ENCODE results near the gene MED8.

MED8 gene

GRCh38 chr1:43358746-43359693 is 30.6 kb downstream of the MED8 start, which contains the start of gene CDC20:
Gene CDC20 (plus strand): TSS chr1:43358981. CDS start chr1:43359216, 235 bp downstream.
- peak; percentile 94 for DNase-seq (ENCODE audit: low read depth, low spot score)

- no peak for DNase-seq (ENCODE audit: low read depth, low spot score)
These were observed 31.4 kb downstream of the MED8 start for GRCh38 chr1:43358121-43358745.

GRCh38 chr1:43357251-43357650 is 32.3 kb downstream of the MED8 start:
- no peak for DNase-seq (ENCODE audit: low read depth, low spot score)

- DNase-seq (ENCODE audit: low read depth, low spot score): no peak
These were observed 34.7 kb downstream of the MED8 start for GRCh38 chr1:43354936-43355335.

DNA sequence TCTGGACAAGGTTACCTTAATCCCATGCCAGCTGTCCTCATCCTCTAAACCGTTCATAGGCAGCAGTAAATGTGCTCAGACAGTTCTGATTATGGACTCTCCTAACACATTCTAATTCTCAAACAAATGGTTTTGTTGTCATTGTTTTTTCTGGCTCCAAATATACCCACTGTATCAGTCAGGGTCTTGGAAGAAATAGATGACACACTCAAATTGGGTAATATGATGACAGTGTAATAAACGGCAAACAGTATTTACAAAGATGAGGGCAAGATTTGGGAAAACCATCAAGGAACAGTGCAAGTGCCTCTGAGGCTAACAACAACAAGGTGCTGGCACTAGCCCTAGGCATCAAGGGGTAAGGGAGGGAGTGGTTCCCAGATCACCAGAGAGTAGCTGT is 35.1 kb downstream of the MED8 start:
- no peak for DNase-seq (ENCODE audit: low read depth, low spot score)

GRCh38 chr1:43352881-43353280 is 36.7 kb downstream of the MED8 start:
- DNase-seq (ENCODE audit: low read depth, low spot score): no peak

DNA sequence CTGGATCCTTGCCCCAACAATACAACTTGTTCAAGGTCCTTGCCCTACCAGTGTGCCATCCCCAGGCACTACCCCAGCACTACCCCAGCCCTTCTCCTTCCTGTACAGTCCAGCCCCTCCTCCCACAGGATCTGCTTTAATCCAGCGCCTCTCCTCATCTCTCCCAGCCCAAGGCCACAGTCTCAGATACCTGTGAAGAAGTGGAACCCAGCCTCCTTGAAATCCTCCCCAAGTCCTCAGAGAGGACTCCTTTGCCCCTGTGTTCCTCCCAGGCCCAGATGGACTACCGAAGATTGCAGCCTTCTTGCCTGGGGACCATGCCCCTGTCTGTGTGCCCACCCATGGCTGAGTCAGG is 37.3 kb downstream of the MED8 start:
- DNase-seq (ENCODE audit: low read depth, low spot score): no peak

DNA sequence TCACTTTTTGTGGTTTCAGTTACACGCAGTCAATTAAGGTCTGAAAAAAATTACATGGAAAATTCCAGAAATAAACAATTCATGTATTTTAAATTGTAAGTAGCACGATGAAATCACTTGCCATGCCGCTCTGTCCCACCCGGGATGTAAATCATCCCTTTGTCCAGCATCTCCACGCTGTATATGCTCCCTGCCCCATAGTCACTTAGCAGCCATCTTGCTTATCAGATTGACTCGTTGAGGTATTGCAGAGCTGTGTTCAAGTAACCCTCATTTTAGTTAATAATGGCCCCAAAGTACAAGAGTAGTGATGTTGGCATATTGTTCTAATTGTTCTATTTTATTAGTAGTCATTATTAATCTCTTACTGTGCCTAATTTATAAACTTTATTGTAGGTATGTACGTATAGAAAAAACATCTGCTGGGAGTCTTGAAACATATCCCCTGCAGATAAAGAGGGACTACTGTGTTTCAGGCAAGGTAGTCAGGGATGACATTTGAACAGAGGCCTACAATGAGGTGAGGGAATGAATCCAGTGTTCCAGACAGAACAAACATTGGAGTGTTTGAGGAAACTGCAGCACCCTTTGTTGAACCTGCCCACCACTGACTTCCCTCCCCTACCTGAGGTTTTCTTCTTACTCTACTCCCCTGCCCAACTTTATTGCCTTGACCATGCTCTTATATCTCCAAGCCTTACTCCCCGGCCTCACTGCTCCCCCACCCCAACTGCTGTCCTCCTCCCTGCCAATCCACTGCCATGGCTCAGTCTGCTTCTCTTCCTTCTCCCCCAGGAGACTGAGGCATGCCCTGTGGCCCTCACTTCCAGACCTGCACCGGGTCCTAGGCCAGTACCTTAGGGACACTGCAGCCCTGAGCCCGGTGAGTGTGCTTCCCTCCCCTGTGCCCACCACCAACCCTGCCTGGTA is 37.9 kb downstream of the MED8 start:
- no peak for DNase-seq (ENCODE audit: low read depth, low spot score)

GRCh38 chr1:43350976-43351375 is 38.6 kb downstream of the MED8 start:
- DNase-seq (ENCODE audit: low read depth, low spot score): no peak

- no peak for DNase-seq (ENCODE audit: low read depth, low spot score)
These were observed 39.9 kb downstream of the MED8 start for GRCh38 chr1:43349594-43350306.

DNA sequence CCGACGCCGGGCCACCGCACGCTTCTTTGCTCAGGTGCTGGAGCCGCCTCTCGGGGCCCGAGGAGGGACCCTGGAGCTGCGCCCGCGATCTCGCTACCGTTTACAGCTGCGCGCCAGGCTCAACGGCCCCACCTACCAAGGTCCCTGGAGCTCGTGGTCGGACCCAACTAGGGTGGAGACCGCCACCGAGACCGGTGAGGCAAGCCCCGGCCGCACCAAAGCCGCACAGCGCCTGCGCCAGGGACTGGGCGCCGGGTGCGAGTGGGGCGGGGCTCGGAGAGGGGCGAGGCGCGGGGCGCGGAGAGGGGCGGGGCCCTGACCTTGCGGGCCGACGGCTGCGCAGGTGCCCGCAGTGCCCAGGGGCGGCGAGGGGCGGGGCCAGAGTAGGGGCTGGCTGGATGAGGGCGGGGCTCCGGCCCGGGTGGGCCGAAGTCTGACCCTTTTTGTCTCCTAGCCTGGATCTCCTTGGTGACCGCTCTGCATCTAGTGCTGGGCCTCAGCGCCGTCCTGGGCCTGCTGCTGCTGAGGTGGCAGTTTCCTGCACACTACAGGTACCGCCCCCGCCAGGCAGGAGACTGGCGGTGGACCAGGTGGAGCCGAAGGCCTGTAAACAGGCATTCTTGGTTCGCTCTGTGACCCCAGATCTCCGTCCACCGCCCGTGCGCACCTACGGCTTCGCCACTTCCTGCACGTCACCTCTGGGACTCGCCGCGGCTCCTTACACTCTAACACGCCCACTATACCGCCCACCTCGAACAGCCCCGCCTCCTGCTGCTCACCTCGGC is 40.6 kb downstream of the MED8 start:
- peak; percentile 73 for DNase-seq (ENCODE audit: low read depth, low spot score)

DNA sequence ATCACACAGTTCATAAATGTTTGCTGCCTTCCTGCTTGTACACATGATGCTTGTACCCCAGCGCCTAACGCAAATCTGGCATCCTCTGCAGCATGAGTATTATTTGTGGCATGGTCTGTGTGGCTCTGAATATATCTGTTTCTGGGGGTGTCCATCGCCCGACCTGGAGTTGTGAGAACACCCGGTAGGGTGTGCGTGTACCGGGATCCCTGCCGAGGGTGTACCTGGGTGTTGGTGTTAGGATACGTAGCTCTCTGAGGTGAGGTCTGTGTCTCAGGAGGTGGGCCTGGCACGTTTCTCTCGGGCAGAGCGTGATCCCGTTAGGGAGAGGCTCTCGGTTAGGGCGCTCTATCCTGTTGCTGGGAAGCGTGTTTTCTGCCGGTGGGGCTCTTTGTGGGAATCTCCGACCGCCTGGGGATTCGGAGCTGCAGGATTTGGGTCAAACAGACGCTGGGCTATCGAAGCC is 41.2 kb downstream of the MED8 start:
- no peak for DNase-seq (ENCODE audit: low read depth, low spot score)

GRCh38 chr1:43346636-43347035 is 43.0 kb downstream of the MED8 start:
- no peak for DNase-seq (ENCODE audit: low read depth, low spot score)

GRCh38 chr1:43345120-43345519 is 44.5 kb downstream of the MED8 start:
- no peak for DNase-seq (ENCODE audit: low read depth, low spot score)

DNA sequence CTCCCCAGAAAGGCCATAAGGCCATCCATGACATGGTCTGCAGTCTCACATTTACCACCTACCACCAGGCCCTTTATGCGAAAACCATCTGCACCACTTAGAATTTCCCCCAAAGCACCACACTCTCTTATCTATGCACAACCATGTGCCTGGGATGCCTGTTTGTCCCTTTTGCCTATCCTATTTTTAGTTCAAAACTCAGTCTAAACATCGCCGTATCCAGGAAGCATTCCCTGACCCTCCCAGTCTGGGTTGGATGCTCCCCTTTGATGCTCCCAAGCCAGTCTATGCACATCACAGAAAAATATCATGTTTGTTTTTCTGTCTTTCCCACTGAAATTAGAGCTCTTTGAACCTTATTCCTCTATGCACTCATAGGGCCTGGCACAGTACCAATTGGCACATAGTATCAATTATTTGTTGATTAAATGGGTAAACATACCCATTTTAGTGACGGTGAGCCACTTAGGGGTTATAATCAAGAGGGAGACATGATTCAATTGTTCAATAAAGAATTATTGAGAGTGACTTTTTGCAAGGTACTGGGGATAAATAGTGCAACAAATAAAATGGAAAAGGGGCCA is 45.2 kb downstream of the MED8 start:
- no peak for DNase-seq (ENCODE audit: low read depth, low spot score)

GRCh38 chr1:43340559-43340958 is 49.0 kb downstream of the MED8 start:
- DNase-seq (ENCODE audit: low read depth, low spot score): no peak

DNA sequence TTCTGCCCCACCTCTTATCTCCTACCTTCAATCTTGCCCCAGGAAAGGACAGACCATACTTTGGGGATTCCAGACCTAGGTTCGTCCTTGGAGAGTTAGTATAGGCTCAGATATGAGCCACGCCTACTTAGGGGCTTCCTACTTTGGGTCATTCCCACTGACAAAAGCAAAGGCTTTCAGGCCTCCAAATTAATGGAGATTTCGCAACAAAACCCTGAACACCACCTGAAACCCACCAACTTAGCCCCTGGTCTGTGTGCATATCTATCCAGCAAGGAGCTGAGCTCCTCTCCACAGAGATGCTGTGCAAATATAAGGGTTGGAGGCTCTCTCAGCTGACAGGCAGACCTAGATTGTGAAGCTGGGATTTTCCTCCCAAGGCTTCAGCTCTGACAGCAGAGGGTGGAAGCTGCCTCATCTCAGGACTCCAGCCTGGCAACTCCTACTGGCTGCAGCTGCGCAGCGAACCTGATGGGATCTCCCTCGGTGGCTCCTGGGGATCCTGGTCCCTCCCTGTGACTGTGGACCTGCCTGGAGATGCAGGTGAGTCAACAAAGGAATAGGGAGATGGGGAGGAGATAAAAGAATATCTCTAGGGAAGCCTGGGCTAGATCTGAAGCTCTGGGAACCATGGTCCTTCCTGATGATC is 49.9 kb downstream of the MED8 start:
- DNase-seq (ENCODE audit: low read depth, low spot score): no peak

DNA sequence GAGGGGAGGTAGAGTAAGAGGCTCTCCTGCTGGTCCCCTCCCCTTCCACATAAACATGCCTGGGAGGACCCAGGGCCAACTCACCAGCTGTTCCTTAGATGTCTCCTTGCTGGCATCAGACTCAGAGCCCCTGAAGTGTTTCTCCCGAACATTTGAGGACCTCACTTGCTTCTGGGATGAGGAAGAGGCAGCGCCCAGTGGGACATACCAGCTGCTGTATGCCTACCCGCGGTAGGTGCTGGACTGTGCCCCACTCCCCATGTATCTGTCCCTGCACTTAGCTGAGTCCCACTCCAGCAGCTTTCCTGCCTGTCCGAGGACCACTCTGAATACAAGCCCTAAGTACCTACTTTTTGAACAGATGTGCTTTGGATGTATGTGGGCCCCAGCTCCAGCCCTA is 51.6 kb downstream of the MED8 start:
- DNase-seq (ENCODE audit: low read depth, low spot score): no peak

GRCh38 chr1:43337588-43337987 is 52.0 kb downstream of the MED8 start, which contains the start of gene MPL:
Gene MPL (plus strand): TSS chr1:43337818. CDS start chr1:43337849, 31 bp downstream.
- DNase-seq (ENCODE audit: low read depth, low spot score): no peak
